ENCODE measurements around the gene SERPINA5.

The SERPINA5 gene, protein sequence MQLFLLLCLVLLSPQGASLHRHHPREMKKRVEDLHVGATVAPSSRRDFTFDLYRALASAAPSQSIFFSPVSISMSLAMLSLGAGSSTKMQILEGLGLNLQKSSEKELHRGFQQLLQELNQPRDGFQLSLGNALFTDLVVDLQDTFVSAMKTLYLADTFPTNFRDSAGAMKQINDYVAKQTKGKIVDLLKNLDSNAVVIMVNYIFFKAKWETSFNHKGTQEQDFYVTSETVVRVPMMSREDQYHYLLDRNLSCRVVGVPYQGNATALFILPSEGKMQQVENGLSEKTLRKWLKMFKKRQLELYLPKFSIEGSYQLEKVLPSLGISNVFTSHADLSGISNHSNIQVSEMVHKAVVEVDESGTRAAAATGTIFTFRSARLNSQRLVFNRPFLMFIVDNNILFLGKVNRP

DNA sequence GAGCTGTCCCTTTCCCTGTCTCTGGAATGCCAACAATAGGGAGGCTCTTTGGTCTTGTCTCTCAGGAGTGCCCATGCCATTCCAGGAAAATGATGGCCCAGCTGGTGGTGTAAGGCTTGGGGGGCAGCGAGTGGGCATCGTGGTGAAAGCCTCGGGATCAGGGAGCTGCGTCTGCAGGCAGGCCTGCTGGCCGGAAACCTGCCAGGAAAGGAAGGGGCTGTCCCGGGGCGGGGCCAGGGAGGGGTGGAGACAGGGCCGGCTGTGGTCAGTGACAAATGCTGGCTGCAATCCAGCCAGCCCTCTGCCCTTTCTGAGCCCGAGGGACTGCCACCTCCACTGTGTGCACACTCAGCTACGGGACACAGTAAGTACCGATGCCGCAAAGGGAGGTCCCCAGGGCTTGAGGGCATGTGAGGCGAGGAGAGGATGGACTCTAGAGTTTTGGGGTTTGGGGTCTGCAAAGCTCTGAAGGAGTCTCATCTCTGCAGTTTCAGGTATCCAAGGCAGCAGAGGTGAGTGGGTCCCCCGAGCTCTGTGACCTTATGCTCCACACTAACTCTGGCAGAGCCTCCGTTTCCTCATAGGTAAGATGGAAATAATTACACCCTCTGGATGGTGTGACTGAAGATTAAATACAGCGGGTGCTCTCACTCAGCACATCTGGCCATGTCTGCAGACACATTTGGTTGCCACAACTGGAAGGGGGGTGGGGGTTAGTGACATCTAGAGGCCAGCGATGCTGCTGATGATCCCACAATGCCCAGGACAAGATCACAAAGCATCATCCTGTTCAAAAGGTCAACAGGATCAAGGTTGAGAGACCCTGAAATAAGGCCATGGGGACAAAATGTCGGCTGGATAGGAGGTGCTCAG is at the start of gene SERPINA5:
Gene SERPINA5, plus strand, starts transcription at position 300 of the 873 bp plus-strand sequence. CDS start 5,937 bp downstream, outside the sequence.
- no peak for DNase-seq

DNA sequence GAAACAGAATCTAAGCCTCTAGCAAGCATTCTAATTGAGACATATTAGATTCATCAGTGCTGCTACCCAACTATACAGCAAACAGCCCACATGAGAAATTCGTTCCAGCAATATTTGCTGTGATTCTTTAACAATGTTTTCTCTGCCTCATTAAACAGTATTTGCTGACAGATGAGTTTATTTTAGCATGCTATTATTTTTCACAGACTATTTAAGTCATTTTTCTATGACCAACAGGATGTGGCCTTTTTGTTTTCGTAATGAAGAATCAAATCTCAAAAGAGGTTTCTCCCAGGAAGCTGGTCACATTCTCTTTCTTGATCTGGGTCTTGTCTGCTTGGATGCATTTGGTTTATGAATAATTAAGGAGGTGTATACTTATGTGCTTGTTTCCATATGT is 48.8 kb upstream of the SERPINA5 start:
- no peak for DNase-seq

DNA sequence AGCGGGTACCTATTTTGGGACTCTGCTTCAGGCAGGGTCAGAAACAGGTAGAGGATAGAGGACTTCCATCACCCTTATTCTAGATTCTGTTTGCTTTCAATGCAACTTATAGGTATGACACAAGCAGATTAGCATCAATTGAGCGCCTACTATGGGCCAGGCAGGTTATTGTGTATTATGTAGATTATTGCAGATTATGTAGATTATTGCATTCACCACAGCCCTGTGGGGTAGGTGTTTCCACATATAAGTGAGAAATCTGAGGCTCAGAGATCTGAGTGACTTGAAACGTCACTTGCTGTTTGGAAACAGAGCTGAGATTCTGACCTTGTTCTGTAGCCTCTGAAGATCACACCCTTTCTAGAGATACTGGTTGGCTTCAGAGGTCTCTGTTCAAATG is 45.7 kb upstream of the SERPINA5 start:
- no peak for DNase-seq

DNA sequence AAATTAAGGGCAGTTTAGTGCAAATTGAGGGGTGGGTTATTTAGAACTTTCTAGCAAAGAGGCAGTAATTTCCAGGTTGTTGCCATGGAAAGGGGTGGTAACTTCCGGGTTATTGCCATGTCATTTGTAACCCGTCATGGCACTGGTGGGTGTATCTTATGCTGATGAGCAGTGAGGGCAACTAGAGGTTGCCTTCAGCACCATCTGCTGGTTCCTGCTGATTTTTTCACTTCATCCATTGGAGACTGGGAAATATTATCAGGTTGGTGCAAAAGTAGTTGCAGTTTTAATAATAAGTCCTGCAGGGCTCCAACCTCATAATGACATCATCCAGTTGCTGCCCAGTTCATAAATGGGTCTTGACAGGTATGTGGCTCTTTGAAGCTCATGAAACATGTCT is 44.4 kb upstream of the SERPINA5 start:
- DNase-seq, result no peak

DNA sequence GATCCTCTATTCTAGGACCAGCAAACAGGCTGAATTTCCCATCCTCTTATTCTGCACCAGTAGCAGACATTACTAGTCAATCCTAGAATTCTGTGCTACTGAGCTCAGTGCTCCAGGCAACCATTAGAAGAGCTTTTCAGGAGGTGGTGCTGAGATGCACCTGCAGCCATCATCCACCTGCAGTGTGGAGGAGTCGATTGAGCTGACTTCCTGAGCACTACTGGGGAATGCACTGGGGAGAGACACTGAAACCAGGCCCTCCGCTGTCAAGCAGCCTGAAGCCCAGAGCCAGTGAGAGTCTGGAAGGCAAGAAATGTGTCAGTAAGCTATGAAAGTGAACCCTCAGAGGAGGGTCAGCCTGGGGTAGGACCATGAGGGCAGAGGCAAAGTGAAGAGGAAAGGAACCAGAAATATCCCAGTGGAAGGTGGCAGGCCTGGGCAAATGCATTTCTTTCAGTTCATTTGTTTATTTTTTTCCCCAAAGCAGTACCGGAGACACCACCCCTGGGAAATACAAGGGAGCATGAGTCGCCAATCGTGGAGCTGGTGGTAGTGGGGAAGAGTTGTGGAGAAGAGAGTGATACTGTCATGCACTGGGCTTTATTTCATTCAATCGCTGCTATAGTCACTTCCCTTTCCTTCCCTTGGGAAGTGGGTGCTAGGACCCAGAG is 43.0 kb upstream of the SERPINA5 start:
- DNase-seq, result no peak

DNA sequence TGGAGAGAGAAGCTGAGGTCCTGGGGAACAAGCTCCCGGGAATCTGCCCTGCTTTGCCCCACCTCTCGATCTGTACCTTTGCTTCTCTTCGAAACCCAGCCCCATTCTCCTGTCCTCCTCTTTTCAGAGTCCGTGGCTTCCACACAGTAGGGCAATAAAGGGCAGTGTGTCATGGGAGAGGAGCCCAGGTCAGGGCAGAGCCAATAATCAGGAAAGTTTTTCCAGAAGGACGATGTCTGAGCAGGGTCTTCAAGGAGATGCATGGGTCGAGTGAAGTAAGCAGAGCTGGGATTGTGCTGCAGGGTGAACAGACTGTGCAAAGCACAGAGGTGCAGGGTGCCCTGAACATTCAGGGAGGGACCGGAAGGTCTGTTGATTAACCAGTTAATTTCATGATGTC is 42.0 kb upstream of the SERPINA5 start:
- DNase-seq, result no peak

DNA sequence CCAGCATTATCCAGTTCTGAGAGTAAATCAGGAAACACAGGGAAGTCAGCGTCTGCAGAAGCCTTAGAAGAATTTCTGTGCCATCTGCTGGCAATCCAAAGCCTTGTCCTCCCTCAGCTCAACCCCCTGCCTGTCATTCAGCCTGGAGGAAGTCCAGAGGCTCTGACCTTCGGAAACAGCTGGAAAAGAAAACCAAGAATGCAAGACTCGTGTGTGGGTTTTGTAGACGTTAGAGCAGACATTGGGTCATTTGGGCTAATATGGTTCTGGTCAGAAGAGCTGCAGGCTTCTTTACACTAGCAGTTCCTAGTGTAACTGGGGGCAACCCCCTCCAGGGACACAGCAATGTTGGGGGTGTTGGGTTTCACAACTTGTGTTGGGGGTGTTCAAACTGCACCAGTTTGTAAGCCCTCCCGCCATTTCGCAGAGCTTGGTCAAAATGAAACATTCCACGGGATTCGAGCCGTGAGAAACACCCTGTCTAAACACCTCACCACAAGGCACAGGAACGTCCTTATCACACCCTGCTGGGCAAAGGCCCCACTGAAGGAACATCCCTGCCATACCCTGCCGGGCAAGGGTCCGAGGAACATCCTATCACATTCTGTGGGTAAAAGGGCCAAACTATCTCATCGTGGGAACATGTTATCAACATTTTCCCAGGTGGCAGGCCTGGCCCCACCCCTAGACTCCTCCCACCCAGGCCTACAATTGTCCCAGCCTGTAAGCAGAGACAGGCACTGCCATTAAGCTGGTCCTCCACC is 41.0 kb upstream of the SERPINA5 start:
- no peak for DNase-seq

DNA sequence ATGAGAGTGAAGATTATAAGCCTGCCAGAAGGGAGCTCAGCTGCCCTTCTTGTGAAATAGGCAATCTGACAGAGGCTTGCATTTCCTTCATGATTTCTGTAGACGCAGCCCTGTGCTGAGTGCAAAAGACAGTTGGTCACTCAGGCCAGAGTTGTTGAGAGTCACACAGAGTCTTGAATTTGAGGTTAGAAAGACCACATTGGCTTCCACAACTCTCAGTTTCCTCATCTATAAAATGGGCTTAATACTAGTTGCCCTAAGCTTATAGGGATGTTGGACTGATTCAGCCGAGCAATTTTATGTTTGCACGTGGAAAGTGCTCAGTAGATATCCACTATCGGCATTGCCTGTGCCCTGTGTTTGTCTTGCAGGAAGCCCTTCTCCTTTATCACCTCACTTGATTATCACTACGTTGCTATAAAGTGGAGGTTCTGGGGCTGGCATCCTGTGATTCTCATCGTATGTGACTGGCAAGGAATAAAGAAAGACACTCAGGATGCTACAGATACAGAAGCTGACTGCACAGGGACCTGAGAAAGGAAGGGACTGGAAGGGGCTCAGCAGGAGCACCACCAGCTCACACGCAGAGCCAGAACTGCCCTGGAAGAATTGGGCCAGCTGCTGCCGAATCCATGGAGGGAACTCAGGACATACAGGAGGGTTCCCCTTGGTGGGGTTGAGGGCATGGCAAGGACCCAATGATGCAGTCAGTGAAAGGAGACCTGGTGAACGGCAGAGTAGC is 39.8 kb upstream of the SERPINA5 start:
- DNase-seq, result no peak

DNA sequence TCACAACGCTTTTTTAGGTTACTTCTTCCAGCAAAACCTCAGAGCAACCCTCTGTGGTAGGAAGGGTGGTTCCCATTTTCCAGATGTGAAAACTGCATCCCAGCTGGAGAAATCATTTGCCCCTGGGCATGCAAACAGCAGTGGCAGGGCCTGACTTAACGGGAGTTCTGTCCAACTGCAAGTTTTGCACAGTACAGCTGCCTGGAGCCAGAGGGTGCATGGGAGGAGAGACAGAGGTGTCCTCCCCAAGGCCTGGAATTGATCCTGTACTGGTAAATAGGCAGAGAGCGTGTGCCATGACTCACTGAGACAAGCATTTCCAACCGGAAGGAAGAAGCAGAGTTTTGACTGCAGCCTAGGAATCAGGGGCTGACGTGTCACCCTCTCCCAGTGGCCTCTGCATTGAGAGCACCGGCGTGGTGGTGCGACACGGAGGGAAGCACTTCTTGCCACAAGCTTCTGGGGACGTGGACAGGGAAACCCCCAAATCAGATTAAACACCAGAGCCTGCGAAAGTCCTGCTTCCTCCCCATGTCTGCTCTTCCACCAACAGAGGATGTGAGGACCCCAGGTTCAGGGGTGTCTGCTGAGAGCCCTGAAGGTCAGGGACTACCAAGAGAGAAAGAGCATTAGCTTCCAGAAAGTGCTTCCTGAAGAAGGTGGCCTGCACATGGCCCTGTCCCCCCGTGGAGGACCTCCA is 39.0 kb upstream of the SERPINA5 start:
- no peak for DNase-seq

DNA sequence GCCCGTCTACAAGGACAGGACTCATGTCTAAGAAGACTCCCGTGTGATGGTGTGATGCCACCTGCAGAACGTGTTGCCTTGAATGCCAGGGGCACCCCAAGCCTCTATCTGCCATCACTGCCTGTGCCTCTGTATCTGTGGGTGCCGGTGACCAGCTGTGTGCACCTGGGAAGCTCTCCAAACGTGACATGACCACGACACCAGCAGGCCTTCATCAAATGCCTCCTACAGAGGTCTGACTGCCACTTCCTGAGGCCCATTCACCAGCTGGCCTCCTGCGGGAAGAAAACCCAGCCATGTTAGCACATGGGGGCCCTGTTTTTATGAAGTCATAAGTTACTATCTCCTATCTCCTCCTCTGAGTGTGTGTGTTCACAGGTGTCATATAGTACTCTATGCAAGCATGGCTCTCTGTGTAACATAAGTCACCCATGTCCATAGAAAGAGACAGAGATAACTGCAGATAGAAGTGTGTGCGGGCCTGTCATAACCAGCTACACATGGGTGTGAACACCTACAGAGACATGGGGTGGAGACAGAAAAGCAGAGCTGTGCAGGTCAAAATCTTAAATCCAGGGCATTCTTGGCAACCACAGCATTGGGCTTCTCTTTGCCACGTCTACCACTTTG is 38.3 kb upstream of the SERPINA5 start:
- no peak for DNase-seq

DNA sequence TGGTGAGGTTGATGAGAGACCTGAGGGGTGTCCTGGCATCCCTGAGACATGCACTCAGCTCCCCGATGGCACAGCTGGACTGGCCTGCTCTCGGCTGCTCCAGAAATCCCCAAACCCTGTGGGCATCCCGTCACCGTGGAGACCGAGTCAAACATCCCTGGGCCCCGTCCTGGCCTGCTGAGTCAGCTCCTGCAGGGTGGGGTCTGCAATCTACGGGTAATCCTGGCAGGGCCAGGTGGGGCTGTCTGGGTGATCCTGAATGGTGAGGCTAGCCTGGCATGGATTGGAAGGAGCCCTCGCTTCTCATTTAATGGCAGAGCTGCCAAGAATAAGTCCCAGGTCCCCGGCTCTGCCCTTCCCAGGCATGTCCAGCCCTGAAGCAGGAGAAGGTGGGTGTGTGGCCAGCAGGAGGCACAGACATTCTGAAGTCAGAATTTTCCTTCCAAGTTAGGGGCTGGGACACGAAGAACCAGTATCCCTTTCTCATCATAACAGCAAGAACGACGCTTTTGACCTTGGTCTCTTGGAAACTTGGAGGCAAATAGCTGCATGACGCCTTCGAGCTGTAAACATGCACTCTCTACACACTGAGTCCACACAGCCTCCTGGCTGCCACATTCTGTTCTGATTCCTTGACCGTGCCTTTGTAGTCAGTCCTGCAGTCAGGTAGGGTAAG is 37.6 kb upstream of the SERPINA5 start:
- no peak for DNase-seq

DNA sequence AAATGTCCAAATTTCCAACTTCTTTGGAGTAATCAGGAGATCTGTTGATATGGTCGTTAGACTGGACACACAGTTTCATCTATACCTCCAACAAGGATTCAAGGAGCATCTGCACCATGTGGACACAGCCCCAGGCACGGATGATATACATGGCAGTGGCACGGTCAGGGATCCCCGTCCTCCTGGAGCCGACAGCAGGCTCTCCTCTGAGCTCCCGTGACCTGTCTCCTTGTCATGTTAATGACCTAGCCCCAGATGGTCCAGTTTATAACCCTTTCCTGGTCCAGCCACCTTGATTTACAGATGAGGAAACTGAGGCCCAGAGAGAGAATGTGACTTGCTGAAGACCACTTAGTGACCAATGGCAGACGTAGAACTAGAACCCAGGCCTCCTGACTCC is 36.5 kb upstream of the SERPINA5 start:
- no peak for DNase-seq

DNA sequence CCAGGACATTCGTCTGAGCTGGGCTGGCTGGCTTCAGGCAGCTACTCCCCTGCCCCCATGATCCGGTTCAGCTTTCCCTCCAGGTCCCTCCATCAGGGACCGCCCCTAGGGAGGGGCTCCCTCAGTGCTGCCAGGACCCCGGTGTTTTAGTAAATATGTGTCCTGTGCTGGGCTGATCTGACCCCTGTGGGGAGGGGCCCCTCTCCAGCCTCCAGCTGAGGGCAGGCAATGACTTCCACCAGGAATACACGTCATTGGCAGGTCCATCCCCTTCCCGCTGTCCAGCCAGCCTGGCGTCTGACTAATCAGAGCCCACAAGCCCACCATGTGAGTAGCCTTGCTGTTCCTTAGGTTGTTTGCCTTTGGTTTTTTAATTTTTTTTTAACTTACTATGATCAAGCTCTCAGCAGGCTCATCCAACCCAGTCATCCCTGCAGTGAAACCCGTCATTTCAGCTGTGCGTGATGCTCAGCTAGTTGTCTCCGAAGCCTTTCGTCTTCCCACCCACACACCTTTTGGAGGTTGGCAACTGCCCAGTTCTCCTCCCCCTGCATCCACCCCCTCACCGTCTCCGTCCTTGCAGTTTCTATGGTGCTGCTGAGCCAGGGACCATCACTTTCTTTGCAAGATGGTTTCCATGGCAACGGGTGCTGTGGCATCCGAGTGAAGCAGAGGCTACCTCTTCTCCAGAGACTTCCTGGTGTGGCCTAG is 35.9 kb upstream of the SERPINA5 start:
- DNase-seq, result no peak

DNA sequence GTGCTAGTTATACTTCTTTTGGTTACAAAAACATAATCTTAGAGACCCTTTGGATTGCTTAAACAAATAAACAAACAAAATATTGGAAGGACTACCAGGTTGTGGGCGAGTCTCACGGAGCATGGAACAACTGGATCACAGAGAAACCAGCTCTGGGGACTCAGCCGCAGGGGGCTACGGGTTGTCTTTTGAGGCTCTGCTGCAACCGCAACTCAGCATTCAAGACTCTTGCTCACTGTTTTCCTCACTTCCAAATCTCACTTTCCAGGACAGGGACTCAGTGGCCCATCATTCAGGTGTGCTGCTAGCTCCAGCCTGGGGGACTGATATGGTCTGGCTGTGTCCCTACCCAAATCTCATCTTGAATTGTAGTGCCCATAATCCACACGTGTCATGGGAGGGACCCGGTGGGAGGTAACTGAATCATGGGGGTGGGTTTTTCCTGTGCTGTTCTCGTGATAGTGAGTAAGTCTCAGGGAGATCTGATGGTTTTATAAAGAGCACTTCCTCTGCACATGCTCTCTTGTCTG is 34.0 kb upstream of the SERPINA5 start:
- no peak for DNase-seq

DNA sequence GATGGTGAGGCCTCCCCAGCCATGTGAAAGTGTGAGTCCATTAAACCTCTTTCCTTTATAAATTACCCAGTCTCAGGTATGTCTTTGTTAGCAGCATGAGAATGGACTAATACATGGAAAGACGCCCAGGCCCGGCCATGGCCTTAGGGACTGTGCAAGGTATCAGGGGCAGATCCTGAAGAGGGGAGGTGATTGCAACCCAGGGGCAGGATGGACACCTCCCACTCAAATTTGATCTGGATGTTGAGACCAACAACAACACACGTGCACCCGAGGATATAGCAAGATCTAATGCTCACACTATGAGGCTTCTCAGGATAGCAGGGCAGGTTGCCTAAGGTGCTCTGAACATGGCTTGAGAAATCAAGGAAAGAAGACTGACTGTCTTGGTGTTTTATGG is 33.5 kb upstream of the SERPINA5 start:
- DNase-seq, result no peak

DNA sequence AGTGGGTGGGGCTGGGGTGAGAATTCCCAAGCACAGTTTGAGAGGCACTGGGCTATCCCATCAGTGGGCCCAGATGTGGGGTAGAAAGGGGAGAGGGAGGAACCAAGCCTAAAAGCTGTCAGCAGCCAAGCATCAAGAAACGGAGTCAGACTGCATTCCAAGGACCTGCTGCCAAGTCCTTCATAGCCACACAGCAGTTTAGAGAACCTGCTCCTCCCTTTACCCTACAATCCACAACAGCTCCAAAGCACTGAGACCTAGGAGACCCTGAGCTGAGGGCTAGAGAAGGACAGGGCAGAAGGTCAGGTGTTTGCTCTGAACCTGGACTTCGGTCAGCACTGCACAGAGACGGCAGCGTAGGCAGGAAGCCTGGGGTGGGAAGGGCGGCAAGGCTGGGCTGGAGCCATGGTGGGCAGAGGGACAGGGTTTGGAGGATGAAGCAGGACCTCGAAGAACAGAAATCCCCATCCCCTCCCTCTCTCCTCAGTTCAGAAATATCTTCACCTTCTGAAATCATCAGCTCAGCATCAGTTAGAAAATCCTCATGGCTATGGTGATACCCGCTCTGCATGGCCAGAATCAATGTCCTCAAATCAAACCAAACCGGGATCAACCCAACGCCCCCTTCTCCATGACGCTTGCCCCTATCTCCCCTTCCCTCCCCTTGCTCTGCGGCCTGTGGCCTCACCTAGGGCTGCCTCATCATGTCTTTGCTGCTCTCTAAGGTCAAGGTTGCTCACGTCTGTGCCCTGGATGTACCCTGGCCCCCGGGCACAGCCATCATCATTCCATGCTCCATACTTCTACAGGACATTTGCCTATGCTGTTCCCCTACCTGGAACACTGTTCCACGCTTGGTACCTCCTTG is 32.9 kb upstream of the SERPINA5 start:
- DNase-seq, result no peak

DNA sequence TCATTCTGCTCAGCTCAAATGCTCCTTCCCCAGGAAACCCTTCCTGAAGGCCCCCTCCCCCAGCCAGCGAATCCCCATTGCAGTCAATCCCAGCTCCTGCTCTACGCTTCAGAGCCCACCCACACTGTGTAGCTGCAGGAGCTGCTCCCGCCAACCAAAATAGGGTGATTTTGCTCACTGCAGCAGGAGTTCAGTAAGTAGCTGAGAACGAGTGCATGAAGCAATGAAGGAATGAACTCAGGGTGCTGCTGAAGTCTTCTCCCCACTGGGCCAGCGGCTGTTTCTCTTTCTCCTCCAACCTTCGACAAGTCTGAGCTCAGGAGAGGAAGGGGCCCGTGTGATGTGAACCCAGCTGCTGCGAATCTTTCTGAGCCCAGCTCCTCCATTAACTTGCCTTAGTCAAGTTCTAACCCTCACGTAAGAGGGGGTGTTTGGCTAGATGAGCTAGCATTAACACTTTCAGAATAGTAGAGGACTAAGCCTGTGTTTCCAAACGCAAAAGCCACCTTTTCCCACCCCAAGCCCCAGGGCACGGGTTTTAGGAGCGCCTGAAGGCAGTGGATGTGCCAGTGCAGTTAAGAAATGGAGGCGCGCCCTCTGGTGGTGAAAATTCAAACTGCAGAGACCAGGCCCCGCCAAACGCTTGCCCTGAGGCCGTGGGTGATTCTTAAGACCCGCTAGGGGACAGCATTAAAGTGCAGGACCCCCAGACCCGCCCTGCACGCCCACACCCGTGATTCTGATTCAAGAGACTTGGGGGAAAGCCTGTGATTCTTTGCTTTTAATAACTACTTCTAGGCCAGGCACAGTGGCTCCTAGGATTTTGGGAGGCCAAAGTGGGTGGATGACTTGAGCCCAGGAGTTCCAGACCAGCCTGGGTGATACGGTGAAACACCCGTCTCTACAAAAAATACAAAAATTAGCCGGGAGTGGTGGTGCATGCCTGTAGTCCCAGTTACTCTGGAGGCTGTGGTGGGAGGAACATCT is 31.9 kb upstream of the SERPINA5 start:
- DNase-seq, result no peak
